Esophagus (tissue), 2 donors: ENCODE measurements around the gene POLR3F. TPM values are rescaled to one million over a fixed set of nuclear protein-coding genes. Genes with fewer than 3 reads are reported as not detected.
"Not testable (repeated sequence)": the region's sequence is repeated elsewhere in the genome, so short reads cannot be mapped to it uniquely, and the experiment has no call there.

Experiments
- H3K27ac ChIP-seq, 2 donors: one replicate each; pipeline ENCODE4 v1.5.1; 2013; ENCODE audit warnings: low read depth in 2 of 2, mild to moderate bottlenecking in 2 of 2, inconsistent platforms in 1 of 2, low read length in 1 of 2, moderate library complexity in 1 of 2
- H3K27me3 ChIP-seq, 2 donors: one replicate each; pipeline ENCODE4 v1.6.1; 2013; ENCODE audit warnings: low read length in 2 of 2, control low read depth in 1 of 2, mild to moderate bottlenecking in 1 of 2; ENCODE audit not compliant: insufficient read depth in 2 of 2, control insufficient read depth in 1 of 2
- H3K36me3 ChIP-seq, 2 donors: one replicate each; pipeline ENCODE4 v1.6.1; 2013; ENCODE audit warnings: low read length in 1 of 2; ENCODE audit not compliant: control insufficient read depth in 2 of 2, insufficient read depth in 2 of 2
- H3K4me1 ChIP-seq, 2 donors: one replicate each; pipeline ENCODE4 v1.6.1; 2013; ENCODE audit warnings: low read length in 1 of 2; ENCODE audit not compliant: control insufficient read depth in 2 of 2, insufficient read depth in 2 of 2
- H3K4me3 ChIP-seq, 2 donors: one replicate each; pipeline ENCODE4 v1.5.1; 2013; ENCODE audit warnings: low read length in 2 of 2, mild to moderate bottlenecking in 2 of 2, low read depth in 1 of 2, moderate library complexity in 1 of 2
- H3K9me3 ChIP-seq, 2 donors: one replicate each; pipeline ENCODE4 v1.6.1; 2013; ENCODE audit warnings: mild to moderate bottlenecking in 2 of 2, low read depth in 1 of 2, low read length in 1 of 2, moderate library complexity in 1 of 2; ENCODE audit not compliant: control insufficient read depth in 2 of 2, insufficient read depth in 1 of 2
- WGBS, 2 donors: extraction: QIAGEN DNeasy Blood & Tissue Kit; methylation state at CpG; one replicate each; pipeline ENCODE4 v1.1.7; 2013; 5-methylcytosine and 5-hydroxymethylcytosine counted together
- polyA plus RNA-seq, 2 donors: library from polyadenylated mRNA; stranded (reverse); fragments of 200-250 nt; gene quantifications; one replicate each; pipeline ENCODE4 v1.2.3, GENCODE V29; 2013
- donor health status: healthy with polysubstance abuse.
- donor health status: Bipolar disorder and iron deficiency.

POLR3F gene
- polyA plus RNA-seq, 2 donors: 5.0 to 5.9 TPM

DNA sequence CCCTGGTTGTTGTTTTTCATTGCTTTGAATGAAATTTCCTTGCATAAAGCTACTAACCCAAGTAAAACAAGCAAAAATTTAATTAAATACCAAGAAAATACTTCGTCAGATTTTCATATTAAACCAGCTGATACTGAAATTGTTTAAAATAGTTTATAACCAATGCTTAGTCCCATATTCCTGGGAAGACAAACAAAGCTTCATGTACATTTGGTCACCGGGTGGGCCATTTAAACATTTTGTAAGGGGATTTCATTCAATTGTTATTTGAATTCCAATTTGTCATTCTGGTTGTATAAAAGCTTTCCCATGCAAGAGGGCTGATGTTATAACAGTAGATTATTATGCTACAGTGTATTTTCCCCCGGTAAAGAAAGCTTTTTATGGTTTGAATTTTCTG lies 30.4 kb downstream of the POLR3F start:
- Histone ChIP-seq H3K27me3 (no peaks in the 10 kb centered on the region), H3K27ac (no peak overlapping the region), H3K4me3 (no peak overlapping the region), H3K36me3 (peaks cover 0 to 2% of the 10 kb centered on the region in 2 donors), H3K4me1 (peaks cover 0 to 3% of the 10 kb centered on the region in 2 donors), H3K9me3 (no peaks in the 10 kb centered on the region)
- 79 to 85% methylated on average over 3 of the region's 3 CpGs for WGBS, 2 donors

DNA sequence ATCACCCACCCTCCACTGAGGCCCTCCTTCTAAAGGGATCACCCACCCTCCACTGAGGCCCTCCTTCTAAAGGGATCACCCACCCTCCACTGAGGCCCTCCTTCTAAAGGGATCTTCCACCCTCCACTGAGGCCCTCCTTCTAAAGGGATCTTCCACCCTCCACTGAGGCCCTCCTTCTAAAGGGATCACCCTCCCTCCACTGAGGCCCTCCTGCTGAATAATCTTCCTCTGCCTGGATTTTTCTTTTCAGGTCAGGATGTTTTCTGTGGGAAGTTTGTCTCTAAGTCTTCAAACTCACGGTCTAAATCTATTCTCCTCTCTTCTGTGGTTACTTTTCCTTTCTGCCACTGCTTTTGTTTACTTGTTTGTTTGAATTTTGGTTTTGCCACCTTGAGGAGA lies 34.5 kb downstream of the POLR3F start:
- not testable (repeated sequence) for H3K27ac ChIP-seq, H3K27me3 ChIP-seq, H3K4me1 ChIP-seq, H3K36me3 ChIP-seq, H3K9me3 ChIP-seq, H3K4me3 ChIP-seq
- 69 to 74% methylated on average over 1 of the region's 1 CpG for WGBS, 2 donors

DNA sequence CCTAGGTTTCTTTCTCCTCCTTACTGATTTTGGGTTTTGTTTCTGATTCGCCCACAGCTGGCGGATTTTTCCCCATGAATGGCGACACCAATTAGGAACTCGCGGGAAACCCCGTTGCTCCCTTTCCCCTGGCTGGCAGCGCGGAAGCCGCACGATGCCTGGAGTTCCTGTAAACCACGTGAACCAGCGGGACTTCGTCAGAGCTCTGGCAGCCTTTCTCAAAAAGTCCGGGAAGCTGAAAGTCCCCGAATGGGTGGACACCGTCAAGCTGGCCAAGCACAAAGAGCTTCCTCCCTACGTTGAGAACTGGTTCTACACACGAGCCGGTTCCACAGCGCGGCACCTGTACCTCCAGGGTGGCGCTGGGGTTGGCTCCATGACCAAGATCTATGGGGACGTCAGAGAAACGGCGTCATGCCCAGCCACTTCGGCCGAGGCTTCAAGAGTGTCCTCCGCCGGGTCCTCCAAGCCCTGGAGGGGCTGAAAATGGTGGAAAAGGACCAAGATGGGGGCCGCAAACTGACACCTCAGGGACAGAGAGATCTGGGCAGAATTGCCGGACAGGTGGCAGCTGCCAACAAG lies 37.4 kb downstream of the POLR3F start:
- H3K4me1 ChIP-seq: peaks cover 0 to 4% of the 10 kb centered on the region in 2 donors
- H3K27ac ChIP-seq: no peak overlapping the region
- H3K4me3 ChIP-seq: no peak overlapping the region
- H3K9me3 ChIP-seq: no peaks in the 10 kb centered on the region
- no peaks in the 10 kb centered on the region for H3K36me3 ChIP-seq
- H3K27me3 ChIP-seq: no peaks in the 10 kb centered on the region
- 64 to 76% methylated on average over 31 of the region's 31 CpGs for WGBS, 2 donors

DNA sequence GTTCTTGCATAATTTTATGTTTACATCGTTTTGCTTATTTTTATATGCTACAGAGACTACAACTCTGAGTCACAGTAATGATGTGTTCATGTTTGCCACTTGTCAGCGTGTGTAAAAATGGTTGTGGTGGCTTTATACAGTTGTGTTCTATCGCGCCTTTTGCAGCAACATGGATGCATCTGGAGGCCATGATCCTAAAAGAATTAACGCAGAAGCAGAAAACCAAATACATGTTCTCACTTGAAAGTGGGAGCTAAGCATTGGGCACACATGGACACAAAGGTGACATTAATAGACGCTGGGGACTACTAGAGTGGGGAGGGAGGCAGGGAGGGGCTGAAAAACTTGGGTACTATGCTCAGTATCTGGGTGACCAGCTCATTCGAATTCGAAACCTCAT lies 39.6 kb downstream of the POLR3F start:
- Histone ChIP-seq H3K4me3 (peak overlapping the region; percentile 81 to 83), H3K27ac (peak overlapping the region; percentile 100)

DNA sequence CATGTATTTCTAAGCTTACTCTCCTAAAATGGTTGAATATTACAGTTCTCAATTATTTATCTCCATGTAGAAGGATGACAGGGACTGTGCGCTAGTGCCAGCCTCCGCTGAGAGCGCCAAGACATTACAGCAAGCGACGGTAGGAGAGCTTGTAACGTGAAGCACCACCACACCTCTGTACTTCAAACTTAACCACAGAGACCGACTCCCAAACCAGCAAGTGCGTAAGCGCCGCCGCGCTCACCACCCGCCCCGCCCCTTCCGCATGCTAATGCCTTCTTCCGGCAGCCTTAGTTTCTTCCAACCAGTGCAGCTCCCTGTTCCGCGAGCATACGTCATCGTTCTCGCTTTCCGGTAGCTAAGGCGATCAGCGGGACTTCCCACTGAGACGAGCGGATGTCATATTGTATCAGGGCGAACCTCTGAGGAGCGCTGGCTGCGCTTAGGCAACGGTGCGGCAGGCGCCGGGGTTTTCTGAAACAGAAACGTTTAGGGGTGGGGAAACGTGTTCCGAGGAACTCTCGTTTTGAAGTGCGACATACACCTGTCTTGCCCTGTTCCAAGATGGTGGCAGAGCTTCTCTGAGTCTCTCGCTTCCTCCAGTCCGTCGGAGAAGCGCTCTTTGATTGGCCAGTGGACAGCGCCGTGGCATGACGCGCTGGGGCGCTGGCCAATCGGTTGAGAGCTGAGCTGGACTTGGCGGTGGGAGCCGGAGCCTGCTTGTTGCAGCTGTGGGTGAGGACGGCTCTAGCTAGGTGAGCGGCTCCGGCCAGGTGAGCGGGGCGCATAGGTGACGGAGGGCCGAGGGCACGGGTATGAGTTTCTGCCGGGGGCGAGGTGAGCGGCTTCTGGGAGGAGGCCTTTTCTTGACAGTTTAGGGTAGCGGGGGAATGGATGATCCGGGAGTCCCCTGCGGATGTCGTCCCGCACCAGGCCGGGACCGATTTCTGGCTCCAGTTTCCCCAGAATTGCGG lies 40.3 kb downstream of the POLR3F start, which contains the start of gene SEC23B:
SEC23B (plus strand) TSS at position 723 of the 974 bp plus-strand sequence. CDS start 2,896 bp downstream, outside the sequence.
- H3K9me3 ChIP-seq: no peaks in the 10 kb centered on the region
- H3K4me1 ChIP-seq: peaks cover 0 to 4% of the 10 kb centered on the region in 2 donors
- H3K27ac ChIP-seq: peak within 1 kb of the TSS; percentile 100
- H3K27me3 ChIP-seq: no peaks in the 10 kb centered on the region
- no peaks in the 10 kb centered on the region for H3K36me3 ChIP-seq
- H3K4me3 ChIP-seq: peak within 1 kb of the TSS; percentile 81 to 83
- WGBS, 2 donors: 0 to 1% methylated on average over 68 to 69 of the region's 69 CpGs

More for the DNA sequence above, 39.6 kb downstream of the POLR3F start:
- Histone ChIP-seq H3K27me3 (no peaks in the 10 kb centered on the region), H3K9me3 (no peaks in the 10 kb centered on the region), H3K36me3 (no peaks in the 10 kb centered on the region), H3K4me1 (peaks cover 0 to 4% of the 10 kb centered on the region in 2 donors)
- 64 to 65% methylated on average over 8 of the region's 8 CpGs for WGBS, 2 donors

DNA sequence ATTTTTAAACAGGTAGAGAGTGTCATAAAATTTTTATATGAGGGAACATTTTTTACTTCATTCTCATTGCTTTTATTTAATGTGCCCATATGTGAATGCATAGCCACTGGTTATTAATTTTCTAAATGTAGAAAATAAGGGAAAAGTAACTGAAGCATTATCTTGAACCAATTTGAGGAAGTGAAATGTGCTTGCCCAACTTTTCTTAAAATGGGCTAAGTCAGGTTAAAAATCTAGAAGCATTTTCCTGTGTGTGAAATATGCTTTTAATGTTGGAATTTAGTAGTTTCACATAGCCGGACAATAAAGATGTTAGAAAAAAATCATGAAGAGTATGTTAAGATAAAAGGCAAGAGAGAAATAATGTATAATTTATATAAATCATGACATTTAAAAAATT lies 44.4 kb downstream of the POLR3F start:
- Histone ChIP-seq H3K36me3 (peaks cover 0 to 4% of the 10 kb centered on the region in 2 donors), H3K4me1 (peaks cover 0 to 4% of the 10 kb centered on the region in 2 donors), H3K27me3 (no peaks in the 10 kb centered on the region), H3K27ac (no peak overlapping the region), H3K4me3 (no peak overlapping the region), H3K9me3 (no peaks in the 10 kb centered on the region)
- WGBS, 2 donors: 91 to 93% methylated on average over 1 of the region's 1 CpG

DNA sequence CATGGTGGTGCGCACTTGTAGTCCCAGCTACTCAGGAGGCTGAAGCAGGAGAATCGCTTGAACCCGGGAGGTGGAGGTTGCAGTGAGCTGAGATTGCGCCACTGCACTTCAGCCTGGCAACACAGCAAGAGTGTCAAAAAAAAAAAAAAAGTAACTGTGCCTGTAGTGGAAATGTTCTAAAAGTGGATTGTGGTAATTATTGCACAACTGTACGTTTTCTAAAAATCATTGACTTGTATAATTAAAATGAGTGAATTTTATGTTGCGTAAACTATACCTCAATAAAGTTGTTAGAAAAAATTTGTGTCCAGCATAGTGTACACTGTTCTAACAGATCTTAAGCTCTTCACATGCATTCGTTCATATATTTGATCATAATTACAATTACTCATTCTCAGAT lies 46.0 kb downstream of the POLR3F start:
- H3K27ac ChIP-seq: no peak overlapping the region
- 94% methylated on average over 7 of the region's 7 CpGs for WGBS, 2 donors
- no peaks in the 10 kb centered on the region for H3K27me3 ChIP-seq
- H3K4me3 ChIP-seq: no peak overlapping the region
- no peaks in the 10 kb centered on the region for H3K9me3 ChIP-seq
- H3K4me1 ChIP-seq: peaks cover 0 to 4% of the 10 kb centered on the region in 2 donors
- peaks cover 0 to 4% of the 10 kb centered on the region in 2 donors for H3K36me3 ChIP-seq

DNA sequence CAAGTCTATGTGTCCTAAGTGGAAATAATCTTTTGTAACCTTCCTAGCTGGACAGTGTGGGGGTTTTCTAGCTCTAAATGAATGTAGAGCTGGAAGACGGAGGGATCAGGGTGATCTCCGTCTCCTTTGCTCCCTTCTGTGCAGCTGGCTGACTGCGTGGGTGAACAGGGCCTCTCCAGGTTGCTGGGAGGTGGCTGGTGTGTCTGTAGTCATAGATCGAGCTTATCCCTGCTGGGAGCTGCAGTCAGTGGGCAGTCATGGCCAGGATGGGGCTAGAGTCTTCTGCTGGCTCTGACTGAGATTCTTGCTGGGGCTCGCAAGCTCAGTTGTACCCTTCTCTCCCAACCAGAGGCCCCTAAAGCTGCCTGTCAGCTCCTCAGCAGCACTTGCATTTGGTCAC lies 46.9 kb downstream of the POLR3F start:
- no peaks in the 10 kb centered on the region for H3K27me3 ChIP-seq
- WGBS, 2 donors: 90% methylated on average over 5 of the region's 5 CpGs
- no peaks in the 10 kb centered on the region for H3K9me3 ChIP-seq
- peaks cover 0 to 4% of the 10 kb centered on the region in 2 donors for H3K36me3 ChIP-seq
- H3K27ac ChIP-seq: no peak overlapping the region
- no peak overlapping the region for H3K4me3 ChIP-seq
- H3K4me1 ChIP-seq: no peaks in the 10 kb centered on the region

DNA sequence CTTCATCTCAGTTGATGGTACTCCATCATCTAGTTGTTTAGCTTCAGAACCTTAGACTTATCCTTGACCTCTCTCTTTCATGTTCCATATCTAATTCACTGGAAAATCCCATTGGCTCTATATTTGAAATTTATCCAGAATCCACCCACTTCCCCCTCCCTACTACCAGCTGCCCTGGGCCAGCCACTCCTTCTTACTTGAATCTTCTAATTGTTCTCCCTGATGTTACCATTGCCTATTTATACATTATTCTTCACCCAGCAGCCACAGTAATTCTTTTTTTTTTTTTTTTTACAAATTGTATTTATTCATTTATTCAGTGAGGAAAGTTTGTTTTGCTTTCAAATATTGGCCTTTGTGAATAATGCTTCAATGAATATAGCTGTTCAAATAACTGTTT lies 48.8 kb downstream of the POLR3F start:
- no peaks in the 10 kb centered on the region for H3K9me3 ChIP-seq
- H3K4me1 ChIP-seq: no peaks in the 10 kb centered on the region

More for the DNA sequence above, 48.8 kb downstream of the POLR3F start:
- Histone ChIP-seq H3K4me3 (no peak overlapping the region), H3K27ac (no peak overlapping the region), H3K27me3 (no peaks in the 10 kb centered on the region), H3K36me3 (peaks cover 0 to 6% of the 10 kb centered on the region in 2 donors)
